NCI-H1417 (cell line): Measurements from ENCODE around the gene FAM124A.
A peak's percentile ranks its signal among the peaks of the same experiment; 100 is the strongest.

Experiments
- DNase-seq, 3 experiments: peaks; one replicate each; lab custom pipeline; 2025; lab: John Stamatoyannopoulos, UW

FAM124A gene

GRCh38 chr13:51220706-51221105 is 1.5 kb upstream of the FAM124A start:
- DNase-seq, result no peak

- DNase-seq, result peak in 1 of 3 experiments; percentile 30
These were observed 1.1 kb upstream of the FAM124A start for GRCh38 chr13:51221108-51221507.

GRCh38 chr13:51221674-51222036 is 543 bp upstream of the FAM124A start:
- DNase-seq, result no peak

GRCh38 chr13:51222686-51223559 is 725 bp downstream of the FAM124A start:
- peak in 2 of 3 experiments; percentile 71 to 72 for DNase-seq

- no peak for DNase-seq
These were observed 1.5 kb downstream of the FAM124A start for GRCh38 chr13:51223560-51224270.

GRCh38 chr13:51225029-51225428 is 2.8 kb downstream of the FAM124A start:
- no peak for DNase-seq

- DNase-seq, result no peak
These were observed 5.2 kb downstream of the FAM124A start for GRCh38 chr13:51227404-51227803.

- no peak for DNase-seq
These were observed 7.0 kb downstream of the FAM124A start for GRCh38 chr13:51229101-51229719.

GRCh38 chr13:51229731-51230130 is 7.5 kb downstream of the FAM124A start:
- no peak for DNase-seq

- no peak for DNase-seq
These were observed 8.4 kb downstream of the FAM124A start for GRCh38 chr13:51230477-51231105.

- no peak for DNase-seq
These were observed 9.3 kb downstream of the FAM124A start for GRCh38 chr13:51231456-51231855.

GRCh38 chr13:51232328-51232727 is 10.1 kb downstream of the FAM124A start:
- no peak for DNase-seq

GRCh38 chr13:51233117-51233826 is 11.1 kb downstream of the FAM124A start:
- no peak for DNase-seq

- DNase-seq, result no peak
These were observed 12.5 kb downstream of the FAM124A start for GRCh38 chr13:51234676-51235075.

GRCh38 chr13:51235186-51235585 is 13.0 kb downstream of the FAM124A start:
- no peak for DNase-seq

GRCh38 chr13:51235756-51236490 is 13.7 kb downstream of the FAM124A start:
- DNase-seq, result peak in 2 of 3 experiments; percentile 59 to 62

- peak in 1 of 3 experiments; percentile 56 for DNase-seq
These were observed 14.2 kb downstream of the FAM124A start for GRCh38 chr13:51236491-51236792.

- DNase-seq, result no peak
These were observed 15.2 kb downstream of the FAM124A start for GRCh38 chr13:51237386-51237785.

- no peak for DNase-seq
These were observed 15.7 kb downstream of the FAM124A start for GRCh38 chr13:51237887-51238286.

- no peak for DNase-seq
These were observed 18.0 kb downstream of the FAM124A start for GRCh38 chr13:51240178-51240577.

GRCh38 chr13:51240958-51241357 is 18.8 kb downstream of the FAM124A start:
- DNase-seq, result no peak
